Bronchial epithelial cell (primary cell): ENCODE data around the gene NPTN. TPM values are rescaled to one million over a fixed set of nuclear protein-coding genes. Genes with fewer than 3 reads are reported as not detected.

Experiments used
- DNase-seq: peaks from one replicate; pipeline ENCODE4 v3.0.0-alpha.2; 2010; ENCODE audit warnings: low read depth
- FAIRE-seq: peaks from 2 replicates; lab custom pipeline; 2011; peaks lifted over from hg19 to GRCh38; lab: Jason Lieb, UNC
- H3K27me3 ChIP-seq: 2 replicates; pipeline ENCODE4 v1.5.1; 2011; ENCODE audit warnings: low read length; ENCODE audit not compliant: control insufficient read depth, insufficient read depth
- H3K36me3 ChIP-seq: 2 replicates; pipeline ENCODE4 v1.5.1; 2011; ENCODE audit warnings: low read length; ENCODE audit not compliant: control insufficient read depth, insufficient read depth
- H3K4me3 ChIP-seq: 2 replicates; pipeline ENCODE4 v1.5.1; 2011; ENCODE audit warnings: mild to moderate bottlenecking, low read depth, low read length, control low read depth
- total RNA-seq: library from RNA; depleted of rRNA; stranded (reverse); fragments of >200 nt; gene quantifications from 2 replicates; pipeline ENCODE4 v1.2.1, GENCODE V29; 2014
- TF ChIP-seq, protein P1 (sequence below): IDR thresholded peaks from 2 replicates; pipeline ENCODE4 v1.5.1; 2011; ENCODE audit warnings: mild to moderate bottlenecking, moderate library complexity, low read length, control low read depth, inconsistent platforms; ENCODE audit not compliant: insufficient read depth, severe bottlenecking

NPTN gene
- total RNA-seq, 1 donor from 2014 or later = 62.1 TPM

DNA sequence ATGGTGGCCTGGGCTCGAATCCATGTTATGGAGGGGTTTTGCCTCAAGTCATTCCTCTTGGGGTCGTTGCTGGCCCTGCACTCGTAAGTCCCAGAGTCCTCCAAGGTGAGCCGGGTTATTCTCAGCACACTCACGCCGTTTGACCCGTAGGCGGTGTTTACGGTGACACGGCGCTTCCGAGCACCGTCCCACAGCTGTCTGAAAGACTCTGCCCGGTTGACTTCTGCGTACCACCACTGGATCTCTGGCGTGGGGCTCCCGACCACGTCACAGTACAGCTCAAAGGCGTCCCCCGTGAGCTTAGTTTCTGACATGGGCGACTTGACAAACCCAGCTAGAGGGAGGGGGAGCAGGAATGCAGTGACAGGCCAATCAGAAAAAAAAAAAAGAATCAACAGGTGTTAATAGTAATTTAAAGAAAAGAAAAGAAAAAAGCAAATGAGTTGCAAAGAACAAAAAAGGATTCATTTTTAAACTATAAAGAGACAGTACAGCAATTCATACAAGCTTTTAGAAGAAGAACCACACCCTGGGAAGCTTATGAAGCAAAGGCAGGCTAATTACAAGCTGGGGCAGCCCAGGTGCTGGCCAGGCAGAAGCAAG, 36.1 kb downstream of the NPTN start:
- TF ChIP-seq, protein P1, sequence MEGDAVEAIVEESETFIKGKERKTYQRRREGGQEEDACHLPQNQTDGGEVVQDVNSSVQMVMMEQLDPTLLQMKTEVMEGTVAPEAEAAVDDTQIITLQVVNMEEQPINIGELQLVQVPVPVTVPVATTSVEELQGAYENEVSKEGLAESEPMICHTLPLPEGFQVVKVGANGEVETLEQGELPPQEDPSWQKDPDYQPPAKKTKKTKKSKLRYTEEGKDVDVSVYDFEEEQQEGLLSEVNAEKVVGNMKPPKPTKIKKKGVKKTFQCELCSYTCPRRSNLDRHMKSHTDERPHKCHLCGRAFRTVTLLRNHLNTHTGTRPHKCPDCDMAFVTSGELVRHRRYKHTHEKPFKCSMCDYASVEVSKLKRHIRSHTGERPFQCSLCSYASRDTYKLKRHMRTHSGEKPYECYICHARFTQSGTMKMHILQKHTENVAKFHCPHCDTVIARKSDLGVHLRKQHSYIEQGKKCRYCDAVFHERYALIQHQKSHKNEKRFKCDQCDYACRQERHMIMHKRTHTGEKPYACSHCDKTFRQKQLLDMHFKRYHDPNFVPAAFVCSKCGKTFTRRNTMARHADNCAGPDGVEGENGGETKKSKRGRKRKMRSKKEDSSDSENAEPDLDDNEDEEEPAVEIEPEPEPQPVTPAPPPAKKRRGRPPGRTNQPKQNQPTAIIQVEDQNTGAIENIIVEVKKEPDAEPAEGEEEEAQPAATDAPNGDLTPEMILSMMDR = no peak
- Histone ChIP-seq H3K4me3 (no peak overlapping the region), H3K36me3 (no peaks in the 10 kb centered on the region), H3K27me3 (no peaks in the 10 kb centered on the region)
- DNase-seq (no peak), FAIRE-seq (no peak)

DNA sequence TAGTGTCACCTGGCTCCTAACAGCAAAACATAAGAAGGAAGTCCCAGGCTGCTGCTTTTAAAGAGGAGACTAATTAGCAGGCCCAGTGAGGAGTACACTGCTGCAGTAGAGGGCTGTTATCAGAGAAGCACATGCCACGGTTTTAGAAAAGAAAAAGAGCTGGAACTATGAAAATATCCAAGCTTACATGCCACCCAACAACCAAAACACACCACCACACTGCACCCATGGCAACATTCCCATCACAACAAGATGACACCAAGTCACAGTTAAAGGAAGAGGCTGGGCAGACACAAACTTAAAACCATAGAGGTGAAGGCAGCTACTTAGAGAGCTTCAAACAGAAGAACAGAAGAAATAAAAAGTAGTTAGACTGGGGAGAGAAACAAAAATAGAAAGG, 37.0 kb downstream of the NPTN start:
- no peak for FAIRE-seq
- DNase-seq = no peak
- Histone ChIP-seq H3K4me3 (no peak overlapping the region), H3K27me3 (no peaks in the 10 kb centered on the region), H3K36me3 (no peaks in the 10 kb centered on the region)
- TF ChIP-seq, protein P1 = no peak

DNA sequence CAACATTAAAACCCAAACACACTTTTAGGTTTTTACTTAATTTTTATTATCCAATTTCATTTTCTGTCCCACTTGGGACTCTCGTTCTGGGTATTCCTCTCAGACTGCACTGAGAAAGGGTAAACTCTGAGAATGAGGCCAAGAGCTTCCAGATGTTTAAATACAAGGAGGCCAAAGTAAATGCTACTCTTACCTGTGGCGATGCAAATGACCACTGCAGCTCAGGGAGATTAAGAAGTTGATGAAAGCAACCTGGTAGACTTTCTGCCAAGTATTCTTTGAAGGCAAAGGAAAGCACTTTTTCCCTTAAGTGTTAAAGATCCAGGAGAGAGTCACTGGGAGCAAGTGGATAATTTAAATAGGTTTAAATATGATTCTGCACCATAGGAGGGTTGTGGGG, 39.1 kb downstream of the NPTN start:
- Histone ChIP-seq H3K27me3 (no peaks in the 10 kb centered on the region), H3K36me3 (peaks cover 3% of the 10 kb centered on the region), H3K4me3 (no peak overlapping the region)
- TF ChIP-seq, protein P1 = no peak
- FAIRE-seq = no peak
- DNase-seq = no peak

DNA sequence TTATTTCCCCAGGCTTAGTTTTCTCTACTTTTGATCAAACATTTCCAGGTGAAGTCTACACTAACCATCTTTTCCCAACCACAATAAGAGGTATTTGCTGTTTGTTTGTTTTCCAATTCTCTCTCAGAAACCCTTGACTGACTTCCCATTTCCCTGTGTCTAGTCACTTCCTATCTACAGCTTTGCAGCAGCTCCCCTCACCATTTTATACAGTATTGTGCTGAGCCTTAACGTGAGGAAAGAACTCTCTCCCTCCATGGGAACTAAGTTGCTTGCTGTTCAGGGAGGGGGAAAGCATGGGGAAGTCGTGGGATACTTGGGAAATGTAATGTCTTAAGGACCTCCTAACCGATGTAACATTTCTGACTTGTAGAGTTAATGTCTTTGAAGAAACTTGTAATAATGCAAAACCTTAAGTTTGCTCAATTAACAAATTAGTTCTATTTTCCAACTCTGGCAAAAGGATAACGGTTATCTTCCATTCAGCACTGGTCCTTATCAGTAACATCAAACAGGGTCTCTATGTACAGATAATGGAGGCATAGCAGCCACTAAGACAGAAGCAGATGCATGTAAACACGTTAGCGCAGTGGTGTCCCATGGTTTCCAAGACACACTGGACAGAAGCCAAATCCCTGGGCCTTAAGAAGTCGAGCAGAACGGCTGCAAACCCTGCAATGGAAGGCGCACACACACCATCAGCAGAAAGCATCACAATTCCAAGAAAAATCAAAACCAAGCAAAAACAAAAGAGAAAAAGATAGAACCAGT, 39.7 kb downstream of the NPTN start:
- TF ChIP-seq, protein P1 = no peak
- Histone ChIP-seq H3K36me3 (peaks cover 4% of the 10 kb centered on the region), H3K4me3 (no peak overlapping the region), H3K27me3 (no peaks in the 10 kb centered on the region)
- no peak for DNase-seq
- FAIRE-seq = no peak

DNA sequence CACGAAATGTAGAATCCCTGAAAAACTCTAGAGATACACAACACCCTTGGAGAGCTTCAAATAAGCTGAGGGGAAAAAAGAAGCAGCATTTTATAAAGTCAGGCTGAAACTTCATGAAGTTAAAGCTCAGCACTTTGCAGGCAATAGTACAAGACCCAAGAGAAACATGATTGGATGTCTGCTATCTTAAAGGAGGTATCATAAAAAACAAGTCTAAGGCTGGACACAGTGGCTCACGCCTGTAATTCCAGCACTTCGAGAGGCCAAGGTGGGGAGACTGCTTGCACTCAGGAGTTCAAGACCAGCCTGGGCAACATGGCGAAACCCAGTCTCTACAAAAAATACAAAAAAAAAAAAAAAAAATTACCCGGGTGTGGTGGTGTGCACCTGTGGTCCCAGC, 42.9 kb downstream of the NPTN start:
- Histone ChIP-seq H3K4me3 (no peak overlapping the region), H3K36me3 (peaks cover 15% of the 10 kb centered on the region), H3K27me3 (no peaks in the 10 kb centered on the region)
- TF ChIP-seq, protein P1 = no peak
- DNase-seq (no peak), FAIRE-seq (no peak)
